ENCODE results near the gene ADH1B. TPM values are rescaled to one million over a fixed set of nuclear protein-coding genes. Genes with fewer than 3 reads are reported as not detected.

Gene ADH1B
- total RNA-seq, 1 donor from 2014 or later: not detected

DNA sequence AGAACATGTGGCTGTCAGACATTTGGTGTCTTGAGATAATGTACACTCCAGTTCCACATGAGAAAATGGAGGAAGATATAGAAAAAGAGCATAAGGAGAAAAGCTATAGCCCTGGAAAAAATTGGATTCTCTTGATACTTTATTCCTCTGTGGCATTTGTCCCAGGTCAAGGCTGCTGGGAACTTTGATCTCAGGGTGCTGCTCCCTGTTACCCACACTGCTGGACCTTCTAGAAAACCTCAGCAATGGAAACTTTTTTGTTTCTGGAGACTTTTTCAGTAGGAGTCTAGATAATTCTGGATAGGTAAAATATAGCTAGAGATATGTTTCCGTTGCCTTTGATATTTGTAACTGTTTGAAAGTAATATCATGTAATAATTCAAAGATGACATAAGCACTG, 20.2 kb upstream of the ADH1B start:
- H3K27ac Mint-ChIP-seq (ENCODE audit: unreplicated experiment): no peak overlapping the region
- no peak for DNase-seq (ENCODE audit: low read depth)
- H2AFZ ChIP-seq (ENCODE audit: low read depth, low read length): no peak overlapping the region

DNA sequence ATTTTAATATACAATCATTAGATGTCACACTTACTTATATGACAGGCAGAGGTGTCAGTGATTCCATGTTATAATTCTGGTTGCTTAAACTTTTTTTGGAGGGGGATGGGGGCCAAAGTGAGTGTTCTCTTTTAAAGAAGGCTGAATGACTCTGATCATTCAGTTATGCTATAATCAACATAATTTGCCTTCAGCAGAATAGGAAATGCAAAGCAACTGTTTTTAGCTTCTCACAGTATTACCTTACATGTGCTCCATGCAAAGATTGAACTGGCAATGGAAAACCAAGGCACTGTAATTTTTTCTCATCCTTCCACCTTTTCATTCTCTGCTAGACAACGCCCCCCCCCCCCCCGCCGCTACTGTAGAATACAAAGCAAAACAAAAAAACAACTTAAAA, 18.0 kb upstream of the ADH1B start:
- Histone ChIP-seq H3K4me1 (ENCODE audit: insufficient read depth, low read length) (no peaks in the 10 kb centered on the region), H3K9me3 (ENCODE audit: insufficient read depth, low read depth, low read length) (no peaks in the 10 kb centered on the region), H3K27me3 (ENCODE audit: insufficient read depth, low read length) (no peaks in the 10 kb centered on the region), H4K20me1 (ENCODE audit: insufficient read depth, low read length) (no peaks in the 10 kb centered on the region), H3K27ac (ENCODE audit: low read depth, low read length) (no peak overlapping the region), H3K9ac (ENCODE audit: low read length) (no peak overlapping the region), H3K4me2 (ENCODE audit: low read length) (no peak overlapping the region), H3K79me2 (ENCODE audit: insufficient read depth, low read length) (no peaks in the 10 kb centered on the region), H3K36me3 (ENCODE audit: insufficient read depth, low read length) (no peaks in the 10 kb centered on the region), H3K4me3 (ENCODE audit: insufficient read depth, low read depth, low read length) (no peak overlapping the region), H2AFZ (ENCODE audit: low read depth, low read length) (no peak overlapping the region)
- FAIRE-seq (no peak), DNase-seq (ENCODE audit: low read depth) (no peak)
- Mint-ChIP-seq H3K4me3 (ENCODE audit: unreplicated experiment) (no peak overlapping the region), H3K36me3 (ENCODE audit: low read depth, unreplicated experiment) (no peaks in the 10 kb centered on the region), H3K4me1 (ENCODE audit: low read depth, unreplicated experiment) (no peaks in the 10 kb centered on the region), H3K9me3 (ENCODE audit: unreplicated experiment) (no peaks in the 10 kb centered on the region), H3K27ac (ENCODE audit: unreplicated experiment) (no peak overlapping the region), H3K27me3 (ENCODE audit: low read depth, unreplicated experiment) (no peaks in the 10 kb centered on the region)
- TF ChIP-seq, protein P1, sequence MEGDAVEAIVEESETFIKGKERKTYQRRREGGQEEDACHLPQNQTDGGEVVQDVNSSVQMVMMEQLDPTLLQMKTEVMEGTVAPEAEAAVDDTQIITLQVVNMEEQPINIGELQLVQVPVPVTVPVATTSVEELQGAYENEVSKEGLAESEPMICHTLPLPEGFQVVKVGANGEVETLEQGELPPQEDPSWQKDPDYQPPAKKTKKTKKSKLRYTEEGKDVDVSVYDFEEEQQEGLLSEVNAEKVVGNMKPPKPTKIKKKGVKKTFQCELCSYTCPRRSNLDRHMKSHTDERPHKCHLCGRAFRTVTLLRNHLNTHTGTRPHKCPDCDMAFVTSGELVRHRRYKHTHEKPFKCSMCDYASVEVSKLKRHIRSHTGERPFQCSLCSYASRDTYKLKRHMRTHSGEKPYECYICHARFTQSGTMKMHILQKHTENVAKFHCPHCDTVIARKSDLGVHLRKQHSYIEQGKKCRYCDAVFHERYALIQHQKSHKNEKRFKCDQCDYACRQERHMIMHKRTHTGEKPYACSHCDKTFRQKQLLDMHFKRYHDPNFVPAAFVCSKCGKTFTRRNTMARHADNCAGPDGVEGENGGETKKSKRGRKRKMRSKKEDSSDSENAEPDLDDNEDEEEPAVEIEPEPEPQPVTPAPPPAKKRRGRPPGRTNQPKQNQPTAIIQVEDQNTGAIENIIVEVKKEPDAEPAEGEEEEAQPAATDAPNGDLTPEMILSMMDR (IDR thresholded peaks at IDR 0.05; ENCODE audit: insufficient read depth, low read depth, low read length): no peak
- no peak for TF ChIP-seq EZH2 (IDR thresholded peaks at IDR 0.05; ENCODE audit: insufficient read depth, low read length)

More for the DNA sequence above, 20.2 kb upstream of the ADH1B start:
- Histone ChIP-seq H3K79me2 (ENCODE audit: insufficient read depth, low read length) (no peaks in the 10 kb centered on the region), H3K4me2 (ENCODE audit: low read length) (no peak overlapping the region), H3K4me1 (ENCODE audit: insufficient read depth, low read length) (no peaks in the 10 kb centered on the region), H4K20me1 (ENCODE audit: insufficient read depth, low read length) (no peaks in the 10 kb centered on the region), H3K27me3 (ENCODE audit: insufficient read depth, low read length) (no peaks in the 10 kb centered on the region), H3K4me3 (ENCODE audit: insufficient read depth, low read depth, low read length) (no peak overlapping the region), H3K27ac (ENCODE audit: low read depth, low read length) (no peak overlapping the region), H3K9ac (ENCODE audit: low read length) (no peak overlapping the region), H3K36me3 (ENCODE audit: insufficient read depth, low read length) (no peaks in the 10 kb centered on the region), H3K9me3 (ENCODE audit: insufficient read depth, low read depth, low read length) (no peaks in the 10 kb centered on the region)
- FAIRE-seq: no peak
- Mint-ChIP-seq H3K4me3 (ENCODE audit: unreplicated experiment) (no peak overlapping the region), H3K4me1 (ENCODE audit: low read depth, unreplicated experiment) (no peaks in the 10 kb centered on the region), H3K27me3 (ENCODE audit: low read depth, unreplicated experiment) (no peaks in the 10 kb centered on the region), H3K36me3 (ENCODE audit: low read depth, unreplicated experiment) (no peaks in the 10 kb centered on the region), H3K9me3 (ENCODE audit: unreplicated experiment) (no peaks in the 10 kb centered on the region)
- no peak for TF ChIP-seq EZH2 (IDR thresholded peaks at IDR 0.05; ENCODE audit: insufficient read depth, low read length)
- TF ChIP-seq, protein P1 (IDR thresholded peaks at IDR 0.05; ENCODE audit: insufficient read depth, low read depth, low read length): no peak

DNA sequence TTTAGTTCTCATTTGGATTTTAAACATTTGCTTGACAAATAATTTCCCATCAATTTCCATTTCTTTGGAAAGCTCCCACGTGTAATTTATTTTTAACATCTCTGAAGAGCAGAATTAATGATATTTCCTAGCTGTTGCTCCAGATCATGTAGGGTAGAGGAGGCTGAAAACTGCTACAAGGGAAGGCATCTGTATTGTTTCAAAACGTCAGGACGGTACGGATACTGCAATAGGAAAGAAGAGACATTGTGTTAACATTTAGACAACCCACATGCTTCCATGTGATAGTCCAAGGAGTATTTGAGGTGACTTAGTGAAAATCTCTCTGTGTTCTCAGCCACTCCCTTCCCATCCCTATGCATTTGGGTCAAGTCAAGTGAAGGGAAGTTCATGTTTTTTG, 15.4 kb upstream of the ADH1B start:
- H3K27me3 ChIP-seq (ENCODE audit: insufficient read depth, low read length): no peaks in the 10 kb centered on the region
- H3K27me3 Mint-ChIP-seq (ENCODE audit: low read depth, unreplicated experiment): no peaks in the 10 kb centered on the region
- no peak for DNase-seq (ENCODE audit: low read depth)
- no peak for FAIRE-seq
- H3K4me1 Mint-ChIP-seq (ENCODE audit: low read depth, unreplicated experiment): no peaks in the 10 kb centered on the region
- no peaks in the 10 kb centered on the region for H3K9me3 Mint-ChIP-seq (ENCODE audit: unreplicated experiment)
- no peaks in the 10 kb centered on the region for H3K36me3 Mint-ChIP-seq (ENCODE audit: low read depth, unreplicated experiment)
- no peak overlapping the region for H3K27ac Mint-ChIP-seq (ENCODE audit: unreplicated experiment)
- no peak for TF ChIP-seq EZH2 (IDR thresholded peaks at IDR 0.05; ENCODE audit: insufficient read depth, low read length)
- TF ChIP-seq, protein P1 (IDR thresholded peaks at IDR 0.05; ENCODE audit: insufficient read depth, low read depth, low read length): no peak
- no peaks in the 10 kb centered on the region for H3K9me3 ChIP-seq (ENCODE audit: insufficient read depth, low read depth, low read length)
- H2AFZ ChIP-seq (ENCODE audit: low read depth, low read length): no peak overlapping the region
- H3K4me3 ChIP-seq (ENCODE audit: insufficient read depth, low read depth, low read length): no peak overlapping the region
- no peak overlapping the region for H3K4me3 Mint-ChIP-seq (ENCODE audit: unreplicated experiment)
- no peak overlapping the region for H3K4me2 ChIP-seq (ENCODE audit: low read length)
- no peaks in the 10 kb centered on the region for H3K36me3 ChIP-seq (ENCODE audit: insufficient read depth, low read length)
- no peaks in the 10 kb centered on the region for H3K4me1 ChIP-seq (ENCODE audit: insufficient read depth, low read length)
- no peak overlapping the region for H3K27ac ChIP-seq (ENCODE audit: low read depth, low read length)
- no peaks in the 10 kb centered on the region for H3K79me2 ChIP-seq (ENCODE audit: insufficient read depth, low read length)
- H4K20me1 ChIP-seq (ENCODE audit: insufficient read depth, low read length): no peaks in the 10 kb centered on the region
- H3K9ac ChIP-seq (ENCODE audit: low read length): no peak overlapping the region

Measured in astrocyte (in vitro differentiated cells and primary cell).